Upper lobe of left lung (tissue), 6 donors: ENCODE measurements around the gene ZNF575. TPM values are rescaled to one million over a fixed set of nuclear protein-coding genes. Genes with fewer than 3 reads are reported as not detected.

ENCODE experiments used
- ATAC-seq, 2 donors: fragments of 200-7000 bp; cut with Tn5 transposase; one replicate each; pipeline ENCODE4 v1.9.1; 2022; ENCODE audit warnings: mild to moderate bottlenecking in 2 of 2, moderate library complexity in 2 of 2; ENCODE audit not compliant: low FRiP score in 2 of 2
- DNase-seq, 2 donors: peaks; one replicate each; pipeline ENCODE4 v3.0.0-alpha.2; 2019 to 2020
- H3K27ac ChIP-seq, 4 donors: fragments of 200-600 bp; sonication (generic); one replicate each; pipeline ENCODE4 v1.5.1; 2016 to 2019
- H3K27me3 ChIP-seq, 4 donors: fragments of 200-600 bp; sonication (generic); one replicate each; pipeline ENCODE4 v1.5.1; 2017 to 2019
- H3K36me3 ChIP-seq, 4 donors: fragments of 200-600 bp; sonication (generic); one replicate each; pipeline ENCODE4 v1.5.1; 2016 to 2019
- H3K4me1 ChIP-seq, 4 donors: fragments of 200-600 bp; sonication (generic); one replicate each; pipeline ENCODE4 v1.5.1; 2018 to 2019
- H3K4me3 ChIP-seq, 4 donors: fragments of 200-600 bp; sonication (generic); one replicate each; pipeline ENCODE4 v1.5.1; 2017 to 2019; ENCODE audit warnings: mild to moderate bottlenecking in 2 of 4, moderate library complexity in 1 of 4
- H3K9me3 ChIP-seq, 4 donors: fragments of 200-600 bp; sonication (generic); one replicate each; pipeline ENCODE4 v1.5.1; 2018 to 2019
- CTCF ChIP-seq, 6 experiments: fragments of 450-650 bp in 4 of 6; fragments of 200-600 bp in 2 of 6; sonication (generic) in 2 of 6; IDR thresholded peaks; one replicate each; pipeline ENCODE4 v1.5.1; 2016 to 2019; ENCODE audit warnings: antibody characterized with exemption in 6 of 6
- EP300 ChIP-seq, 4 donors: sonication (generic); formaldehyde crosslinking; IDR thresholded peaks; one replicate each; pipeline ENCODE4 v1.5.1; 2017; ENCODE audit warnings: antibody characterized with exemption in 4 of 4, control low read depth in 2 of 4
- POLR2A ChIP-seq, 4 donors: fragments of 450-650 bp; IDR thresholded peaks; one replicate each; pipeline ENCODE4 v1.5.1; 2016 to 2017; ENCODE audit warnings: antibody characterized with exemption in 4 of 4, mild to moderate bottlenecking in 2 of 4
- POLR2AphosphoS5 ChIP-seq, 2 donors: sonication (generic); formaldehyde crosslinking; IDR thresholded peaks; one replicate each; pipeline ENCODE4 v1.5.1; 2017; ENCODE audit warnings: antibody characterized with exemption in 2 of 2
- WGBS, 2 donors: methylation state at CpG; one replicate each; pipeline ENCODE4 v1.1.5; 2017 to 2018; 5-methylcytosine and 5-hydroxymethylcytosine counted together
- total RNA-seq, 6 donors: library from RNA; depleted of rRNA in 4 of 6; stranded (reverse); fragments of >200 nt in 4 of 6; gene quantifications; one replicate each; pipeline versions ENCODE4 v1.1.0 to v1.2.1, GENCODE V29; 2016 to 2021
- donor health status: DM: no; HTN: no; CAD: no; lungs with moderate emphysema.
- donor health status: DM: no; HTN: yes; CAD: no; lungs with severe emphysema.

Gene ZNF575
- total RNA-seq, 6 donors from 2014 or later, result 0.76 to 4.4 (median 2.7) TPM; not detected in 1

GRCh38 chr19:43525836-43526771 is 6.9 kb upstream of the ZNF575 start:
- no peaks in the 10 kb centered on the region for H3K27me3 ChIP-seq

GRCh38 chr19:43526884-43527859 is 5.8 kb upstream of the ZNF575 start, which contains the start of gene ETHE1:
Gene ETHE1 (minus strand): TSS chr19:43527201. CDS start chr19:43527177, 24 bp downstream.
- H3K27ac ChIP-seq, result peak within 1 kb of the TSS; percentile 74 to 90 (median 85)
- no peaks in the 10 kb centered on the region for H3K9me3 ChIP-seq
- TF ChIP-seq POLR2A (IDR thresholded peaks at IDR 0.05), result peak in 3 of 4 donors; percentile 59 to 87 (median 78)
- no peak for TF ChIP-seq EP300 (IDR thresholded peaks at IDR 0.05)
- peak; percentile 83 to 97 for TF ChIP-seq POLR2AphosphoS5 (IDR thresholded peaks at IDR 0.05)
- peak in 1 of 6 experiments; percentile 25 for TF ChIP-seq CTCF (IDR thresholded peaks at IDR 0.05)
- DNase-seq (peak; percentile 91 to 97), ATAC-seq (peak; percentile 91 to 96)
- 6 to 9% methylated on average over 30 to 51 of the region's 54 CpGs for WGBS, 2 donors
- peaks cover 19 to 45% (median 24%) of the 10 kb centered on the region in 4 donors for H3K4me1 ChIP-seq
- H3K36me3 ChIP-seq, result no peaks in the 10 kb centered on the region
- no peaks in the 10 kb centered on the region for H3K27me3 ChIP-seq
- peak within 1 kb of the TSS; percentile 79 to 97 (median 88) for H3K4me3 ChIP-seq

More at GRCh38 chr19:43525836-43526771, 6.9 kb upstream of the ZNF575 start:
- Histone ChIP-seq H3K36me3 (no peaks in the 10 kb centered on the region), H3K27ac (peak overlapping the region; percentile 74 to 90 (median 85)), H3K4me3 (peak overlapping the region; percentile 79 to 97 (median 88)), H3K4me1 (peaks cover 17 to 41% (median 22%) of the 10 kb centered on the region in 4 donors), H3K9me3 (no peaks in the 10 kb centered on the region)
- ATAC-seq, result peak; percentile 34 to 58
- TF ChIP-seq EP300 (IDR thresholded peaks at IDR 0.05) (no peak), CTCF (IDR thresholded peaks at IDR 0.05) (no peak), POLR2AphosphoS5 (IDR thresholded peaks at IDR 0.05) (no peak), POLR2A (IDR thresholded peaks at IDR 0.05) (no peak)
- 0 to 2% methylated on average over 1 to 13 of the region's 26 CpGs for WGBS, 2 donors
- DNase-seq, result peak in 1 of 2 donors; percentile 30

GRCh38 chr19:43527860-43528622 is 4.9 kb upstream of the ZNF575 start:
- peak in 1 of 2 donors; percentile 32 for DNase-seq
- H3K36me3 ChIP-seq, result no peaks in the 10 kb centered on the region
- peak in 1 of 2 donors; percentile 50 for ATAC-seq
- H3K4me1 ChIP-seq, result peaks cover 21 to 52% (median 31%) of the 10 kb centered on the region in 4 donors
- WGBS, 2 donors, result 47 to 57% methylated on average over 13 of the region's 13 CpGs
- peak overlapping the region in 3 of 4 donors; percentile 87 to 97 (median 89) for H3K4me3 ChIP-seq
- H3K9me3 ChIP-seq, result no peaks in the 10 kb centered on the region
- TF ChIP-seq EP300 (IDR thresholded peaks at IDR 0.05) (no peak), POLR2AphosphoS5 (IDR thresholded peaks at IDR 0.05) (peak in 1 of 2 donors; percentile 45)
- no peaks in the 10 kb centered on the region for H3K27me3 ChIP-seq
- H3K27ac ChIP-seq, result peak overlapping the region; percentile 74 to 90 (median 85)

GRCh38 chr19:43532571-43532961 is 422 bp upstream of the ZNF575 start:
- H3K9me3 ChIP-seq, result no peaks in the 10 kb centered on the region
- 0 to 1% methylated on average over 11 to 16 of the region's 16 CpGs for WGBS, 2 donors
- ATAC-seq, result peak in 1 of 2 donors; percentile 0
- no peaks in the 10 kb centered on the region for H3K27me3 ChIP-seq
- TF ChIP-seq CTCF (IDR thresholded peaks at IDR 0.05) (no peak), POLR2A (IDR thresholded peaks at IDR 0.05) (no peak), EP300 (IDR thresholded peaks at IDR 0.05) (no peak), POLR2AphosphoS5 (IDR thresholded peaks at IDR 0.05) (no peak)
- H3K27ac ChIP-seq, result peak overlapping the region; percentile 84 to 89 (median 88)
- DNase-seq, result peak; percentile 35 to 69
- peak overlapping the region; percentile 47 to 81 (median 62) for H3K4me3 ChIP-seq
- peaks cover 18 to 36% (median 20%) of the 10 kb centered on the region in 4 donors for H3K4me1 ChIP-seq
- H3K36me3 ChIP-seq, result peaks cover 0 to under 1% (median 0%) of the 10 kb centered on the region in 4 donors
